ENCODE data around the gene FBXO3. TPM values are rescaled to one million over a fixed set of nuclear protein-coding genes. Genes with fewer than 3 reads are reported as not detected.

Gene FBXO3
- polyA plus RNA-seq, 1 experiment: 43.4 TPM

DNA sequence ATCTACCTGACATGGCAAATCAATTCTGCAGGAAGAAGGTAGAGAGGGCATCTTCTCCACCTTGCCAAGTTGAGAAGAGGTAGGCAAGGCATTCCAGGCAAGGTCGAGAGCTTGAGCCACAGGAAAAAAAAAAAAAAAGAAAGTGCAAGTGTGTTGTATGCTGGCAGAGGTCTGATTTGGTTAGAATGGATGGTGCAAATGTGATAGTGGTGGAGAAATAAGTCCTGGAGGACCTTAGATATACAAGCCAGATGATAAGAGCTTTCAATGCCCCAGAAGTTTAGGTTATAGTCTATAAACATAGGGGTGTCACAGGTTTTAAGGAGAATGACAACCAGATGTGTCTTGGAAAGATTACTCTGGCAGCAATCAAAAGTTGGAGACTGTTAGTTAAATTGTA lies 1.4 kb downstream of the FBXO3 start:
- Histone ChIP-seq H3K9me3 (ENCODE audit: control insufficient read depth, insufficient read depth, low read length) (no peaks in the 10 kb centered on the region), H3K27ac (ENCODE audit: low read depth, low read length) (no peak overlapping the region), H3K27me3 (ENCODE audit: control insufficient read depth, insufficient read depth, low read length) (no peaks in the 10 kb centered on the region), H3K4me3 (ENCODE audit: low read depth, low read length) (no peak overlapping the region; the same call in 1 of the 2 replicates)
- no peak for DNase-seq (ENCODE audit: low read depth, low spot score)
- ChIA-PET CTCF (interaction anchor here (1.0 kb wide), 1 partner anchor 36 kb away, joined by 4 read pairs; no protein-coding TSS in a partner anchor), POLR2A (no interaction called here)
- no peak for TF ChIP-seq CTCF (IDR thresholded peaks at IDR 0.05; ENCODE audit: low read depth, low read length)

DNA sequence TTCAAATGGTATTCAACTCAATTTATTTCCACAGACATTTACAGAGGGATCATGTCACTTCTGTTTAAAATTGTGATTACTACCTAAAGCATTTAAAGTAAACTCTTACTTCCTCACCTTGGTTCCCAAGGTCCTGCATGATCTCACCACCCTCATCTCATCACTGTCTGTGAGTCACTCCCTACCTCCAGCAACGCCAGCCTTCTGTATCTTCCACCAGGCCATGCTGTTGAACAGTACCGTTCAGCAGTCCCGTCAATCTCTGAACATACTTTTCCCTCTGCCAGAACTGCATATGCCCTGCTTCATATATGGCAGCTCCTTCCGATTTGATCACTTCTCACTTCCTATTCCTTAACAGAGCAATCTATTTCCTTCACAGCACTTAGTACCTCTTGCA lies 2.0 kb downstream of the FBXO3 start:
- Histone ChIP-seq H3K27me3 (ENCODE audit: control insufficient read depth, insufficient read depth, low read length) (no peaks in the 10 kb centered on the region), H3K9me3 (ENCODE audit: control insufficient read depth, insufficient read depth, low read length) (no peaks in the 10 kb centered on the region), H3K27ac (ENCODE audit: low read depth, low read length) (no peak overlapping the region), H3K4me3 (ENCODE audit: low read depth, low read length) (no peak overlapping the region)
- ChIA-PET POLR2A (no interaction called here), CTCF (interaction anchor here (1.0 kb wide), 1 partner anchor 36 kb away, joined by 4 read pairs; no protein-coding TSS in a partner anchor)
- DNase-seq (ENCODE audit: low read depth, low spot score): no peak
- no peak for TF ChIP-seq CTCF (IDR thresholded peaks at IDR 0.05; ENCODE audit: low read depth, low read length)

GRCh38 chr11:33770236-33770635 lies 4.1 kb downstream of the FBXO3 start:
- Histone ChIP-seq H3K27me3 (ENCODE audit: control insufficient read depth, insufficient read depth, low read length) (no peaks in the 10 kb centered on the region), H3K4me3 (ENCODE audit: low read depth, low read length) (no peak overlapping the region), H3K27ac (ENCODE audit: low read depth, low read length) (no peak overlapping the region), H3K9me3 (ENCODE audit: control insufficient read depth, insufficient read depth, low read length) (no peaks in the 10 kb centered on the region)
- no peak for DNase-seq (ENCODE audit: low read depth, low spot score)
- ChIA-PET POLR2A (no interaction called here), CTCF (no interaction called here)
- TF ChIP-seq CTCF (IDR thresholded peaks at IDR 0.05; ENCODE audit: low read depth, low read length): no peak

- CTCF ChIA-PET: interaction anchor here (0.5 kb wide), 1 partner anchor 33 kb away, joined by 6 read pairs; the partner anchor contains the start of gene CD59
- H3K4me3 ChIP-seq (ENCODE audit: low read depth, low read length): no peak overlapping the region
- no peak overlapping the region for H3K27ac ChIP-seq (ENCODE audit: low read depth, low read length)
- TF ChIP-seq CTCF (IDR thresholded peaks at IDR 0.05; ENCODE audit: low read depth, low read length): no peak
- no peaks in the 10 kb centered on the region for H3K27me3 ChIP-seq (ENCODE audit: control insufficient read depth, insufficient read depth, low read length)
- DNase-seq (ENCODE audit: low read depth, low spot score): no peak
- no peaks in the 10 kb centered on the region for H3K9me3 ChIP-seq (ENCODE audit: control insufficient read depth, insufficient read depth, low read length)
- POLR2A ChIA-PET: no interaction called here
Measured at GRCh38 chr11:33769542-33769941, 4.8 kb downstream of the FBXO3 start.

DNA sequence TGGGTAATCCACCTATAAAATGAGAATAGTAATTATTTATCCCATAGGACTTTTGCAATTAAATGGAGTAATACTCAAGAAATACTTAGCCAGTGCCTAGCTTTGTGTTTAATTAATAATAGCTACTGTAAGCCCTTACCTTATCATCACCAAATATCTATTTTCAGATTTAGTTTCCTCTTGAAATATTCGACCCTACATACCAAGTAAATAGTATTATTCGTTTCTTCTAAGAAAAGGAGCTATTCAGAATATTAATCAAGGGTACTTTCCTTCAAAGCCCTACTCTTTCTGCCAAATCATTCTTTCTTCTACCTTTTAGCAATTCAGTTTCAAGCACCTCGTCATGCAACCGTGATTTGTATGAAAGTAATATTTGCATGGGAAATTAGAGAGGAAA lies 6.7 kb downstream of the FBXO3 start:
- H3K27me3 ChIP-seq (ENCODE audit: control insufficient read depth, insufficient read depth, low read length): no peaks in the 10 kb centered on the region
- POLR2A ChIA-PET: no interaction called here
- H3K27ac ChIP-seq (ENCODE audit: low read depth, low read length): no peak overlapping the region
- no peak overlapping the region for H3K4me3 ChIP-seq (ENCODE audit: low read depth, low read length)
- no peaks in the 10 kb centered on the region for H3K9me3 ChIP-seq (ENCODE audit: control insufficient read depth, insufficient read depth, low read length)
- no peak for DNase-seq (ENCODE audit: low read depth, low spot score)
- no peak for TF ChIP-seq CTCF (IDR thresholded peaks at IDR 0.05; ENCODE audit: low read depth, low read length)
- CTCF ChIA-PET: interaction anchor here (0.5 to 1.6 kb wide), 2 partner anchors 40 to 1978 kb away, joined by 4 to 9 read pairs; no protein-coding TSS in a partner anchor

Measured in AG04450 (cell line).